PFSK-1 (cell line): ENCODE results near the gene LRRC32.

Source experiments
- FOXP2 ChIP-seq: optimal IDR thresholded peaks from 2 replicates; pipeline ENCODE3; 2011; ENCODE audit warnings: borderline replicate concordance, control low read depth, inconsistent platforms; ENCODE audit not compliant: insufficient read depth; ENCODE audit errors: extremely low read length, extremely low read depth
- POLR2AphosphoS5 ChIP-seq: IDR thresholded peaks from 2 replicates; pipeline ENCODE4 v1.6.1; 2012; ENCODE audit warnings: low read depth, mild to moderate bottlenecking, control low read depth, low read length, moderate library complexity
- SIN3A ChIP-seq: IDR thresholded peaks from 2 replicates; pipeline ENCODE4 v1.6.1; 2012; ENCODE audit warnings: mild to moderate bottlenecking, low read length, moderate library complexity, borderline replicate concordance; ENCODE audit not compliant: insufficient read depth
- TAF1 ChIP-seq: IDR thresholded peaks from 2 replicates; pipeline ENCODE4 v1.6.1; 2012; ENCODE audit warnings: low read length, control low read depth, borderline replicate concordance; ENCODE audit not compliant: insufficient read depth
- TF ChIP-seq, protein P1 (sequence below), 2 experiments: IDR thresholded peaks; 2 replicates each; pipeline versions ENCODE4 v1.6.1 to v1.8.0; 2011 to 2012; ENCODE audit warnings: low read depth in 2 of 2, low read length in 2 of 2, control low read depth in 1 of 2, inconsistent platforms in 1 of 2, mild to moderate bottlenecking in 1 of 2, moderate library complexity in 1 of 2; ENCODE audit not compliant: insufficient read depth in 1 of 2

Gene LRRC32

DNA sequence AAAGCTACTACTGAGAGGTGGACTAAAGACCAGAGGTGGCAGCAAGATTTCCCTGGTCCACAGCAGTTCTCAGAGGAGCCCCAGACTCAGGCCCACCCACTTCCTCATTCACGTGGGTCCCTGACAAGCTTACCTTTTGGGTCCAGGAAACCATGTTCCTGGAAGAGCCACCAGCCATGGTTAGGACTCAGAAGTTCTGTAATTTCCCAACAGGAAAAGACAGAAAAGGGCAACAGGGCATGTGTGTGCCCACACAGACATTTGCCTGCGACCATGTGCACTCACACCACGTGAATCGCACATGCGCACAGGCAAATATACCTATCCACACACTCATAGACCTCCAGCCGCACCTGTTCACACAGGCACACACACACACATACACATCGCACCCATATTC lies 42.9 kb downstream of the LRRC32 start:
- TF ChIP-seq FOXP2: no peak
- no peak for TF ChIP-seq TAF1
- TF ChIP-seq SIN3A: no peak
- TF ChIP-seq POLR2AphosphoS5: no peak
- TF ChIP-seq, protein P1, sequence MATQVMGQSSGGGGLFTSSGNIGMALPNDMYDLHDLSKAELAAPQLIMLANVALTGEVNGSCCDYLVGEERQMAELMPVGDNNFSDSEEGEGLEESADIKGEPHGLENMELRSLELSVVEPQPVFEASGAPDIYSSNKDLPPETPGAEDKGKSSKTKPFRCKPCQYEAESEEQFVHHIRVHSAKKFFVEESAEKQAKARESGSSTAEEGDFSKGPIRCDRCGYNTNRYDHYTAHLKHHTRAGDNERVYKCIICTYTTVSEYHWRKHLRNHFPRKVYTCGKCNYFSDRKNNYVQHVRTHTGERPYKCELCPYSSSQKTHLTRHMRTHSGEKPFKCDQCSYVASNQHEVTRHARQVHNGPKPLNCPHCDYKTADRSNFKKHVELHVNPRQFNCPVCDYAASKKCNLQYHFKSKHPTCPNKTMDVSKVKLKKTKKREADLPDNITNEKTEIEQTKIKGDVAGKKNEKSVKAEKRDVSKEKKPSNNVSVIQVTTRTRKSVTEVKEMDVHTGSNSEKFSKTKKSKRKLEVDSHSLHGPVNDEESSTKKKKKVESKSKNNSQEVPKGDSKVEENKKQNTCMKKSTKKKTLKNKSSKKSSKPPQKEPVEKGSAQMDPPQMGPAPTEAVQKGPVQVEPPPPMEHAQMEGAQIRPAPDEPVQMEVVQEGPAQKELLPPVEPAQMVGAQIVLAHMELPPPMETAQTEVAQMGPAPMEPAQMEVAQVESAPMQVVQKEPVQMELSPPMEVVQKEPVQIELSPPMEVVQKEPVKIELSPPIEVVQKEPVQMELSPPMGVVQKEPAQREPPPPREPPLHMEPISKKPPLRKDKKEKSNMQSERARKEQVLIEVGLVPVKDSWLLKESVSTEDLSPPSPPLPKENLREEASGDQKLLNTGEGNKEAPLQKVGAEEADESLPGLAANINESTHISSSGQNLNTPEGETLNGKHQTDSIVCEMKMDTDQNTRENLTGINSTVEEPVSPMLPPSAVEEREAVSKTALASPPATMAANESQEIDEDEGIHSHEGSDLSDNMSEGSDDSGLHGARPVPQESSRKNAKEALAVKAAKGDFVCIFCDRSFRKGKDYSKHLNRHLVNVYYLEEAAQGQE (IDR thresholded peaks at IDR 0.05; ENCODE audit: insufficient read depth in 1 of 2, low read depth in 2 of 2, low read length in 2 of 2): no peak

DNA sequence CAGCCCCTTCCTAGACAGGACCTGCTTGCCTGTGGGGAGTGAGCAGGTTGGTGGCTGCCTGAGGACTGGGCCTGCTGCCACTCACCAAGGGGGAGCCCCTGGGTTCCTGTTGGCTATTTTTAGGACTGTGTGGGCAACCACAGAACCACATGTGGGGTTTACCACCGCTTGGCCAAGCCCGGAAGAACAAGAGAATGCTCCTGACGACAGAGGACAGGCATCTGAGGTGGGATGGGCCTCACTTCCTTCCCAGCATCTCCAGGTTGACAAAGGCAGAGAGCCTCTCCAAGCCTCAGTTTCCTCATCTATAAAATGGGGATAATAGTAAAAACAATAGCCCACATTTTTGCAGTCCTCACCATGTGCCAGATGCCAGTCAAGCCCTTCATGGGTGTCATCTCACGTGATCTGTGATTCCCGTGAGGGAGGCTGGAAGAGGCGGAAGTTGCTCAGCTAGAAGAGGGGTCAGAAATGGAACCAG lies 43.6 kb downstream of the LRRC32 start:
- no peak for TF ChIP-seq TAF1
- no peak for TF ChIP-seq FOXP2
- TF ChIP-seq, protein P1 (IDR thresholded peaks at IDR 0.05; ENCODE audit: insufficient read depth in 1 of 2, low read depth in 2 of 2, low read length in 2 of 2): no peak
- no peak for TF ChIP-seq POLR2AphosphoS5
- TF ChIP-seq SIN3A: no peak

DNA sequence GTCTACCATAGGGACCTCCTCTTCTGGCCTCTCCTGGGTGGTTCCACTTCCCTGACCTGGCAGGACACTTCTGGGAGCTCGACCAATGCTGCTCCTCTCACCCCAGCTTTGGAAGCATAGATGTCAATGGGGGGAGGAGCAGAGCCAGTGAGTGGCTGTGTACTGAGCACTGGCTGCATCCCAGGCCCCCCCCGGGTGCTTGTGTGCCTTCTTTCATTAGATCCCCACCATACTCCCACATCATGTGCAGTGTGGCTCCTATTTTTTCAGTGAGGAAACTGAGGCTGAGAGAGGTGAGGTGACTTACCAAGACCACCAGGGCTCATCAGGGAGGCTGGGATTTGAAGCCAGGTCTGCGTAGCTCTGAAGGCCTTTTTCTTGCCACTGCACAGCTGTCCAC lies 44.3 kb downstream of the LRRC32 start:
- TF ChIP-seq FOXP2: no peak
- TF ChIP-seq, protein P1 (IDR thresholded peaks at IDR 0.05; ENCODE audit: insufficient read depth in 1 of 2, low read depth in 2 of 2, low read length in 2 of 2): no peak
- TF ChIP-seq SIN3A: no peak
- TF ChIP-seq POLR2AphosphoS5: no peak
- TF ChIP-seq TAF1: no peak

DNA sequence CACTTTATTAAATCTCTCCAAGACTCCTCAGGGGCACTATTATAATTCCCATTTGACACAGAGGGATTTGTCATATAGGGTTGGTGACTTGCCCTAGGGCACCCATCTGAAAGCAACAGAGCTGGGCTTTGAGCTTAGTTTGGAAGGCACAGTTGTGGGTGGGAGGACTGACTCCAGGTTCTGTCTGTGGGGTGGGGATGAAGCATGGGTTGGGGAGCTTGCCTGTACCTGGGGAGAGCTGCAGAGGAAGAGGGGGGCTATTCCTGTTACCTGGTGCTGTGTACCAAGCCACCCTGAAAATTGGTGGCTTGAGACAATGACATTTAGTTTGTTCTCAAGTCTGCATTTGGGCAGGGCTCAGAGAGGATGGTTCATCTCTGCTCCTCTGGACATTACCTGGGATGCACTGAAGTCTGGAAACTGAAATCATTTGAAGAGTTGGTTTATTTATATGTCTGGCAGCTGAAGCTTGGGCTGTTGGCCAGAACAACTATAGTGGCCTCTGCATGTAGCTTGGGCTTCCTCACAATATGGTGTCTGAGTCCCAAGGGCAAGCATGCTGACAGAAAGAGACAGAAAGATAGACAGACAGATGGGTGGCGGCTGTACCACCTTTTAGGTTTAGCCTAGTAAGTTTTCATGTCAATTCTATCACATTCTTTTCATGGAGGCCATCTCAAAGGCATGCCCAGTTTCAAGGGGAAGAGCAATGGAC lies 44.9 kb downstream of the LRRC32 start:
- TF ChIP-seq POLR2AphosphoS5 (no peak), SIN3A (no peak), FOXP2 (no peak), TAF1 (no peak)
- TF ChIP-seq, protein P1 (IDR thresholded peaks at IDR 0.05; ENCODE audit: insufficient read depth in 1 of 2, low read depth in 2 of 2, low read length in 2 of 2): no peak
